ENCODE data around the gene DGLUCY.
A peak's percentile ranks its signal among the peaks of the same experiment; 100 is the strongest.
"Not testable (repeated sequence)": the region's sequence is repeated elsewhere in the genome, so short reads cannot be mapped to it uniquely, and the experiment has no call there.

Gene DGLUCY

GRCh38 chr14:91108941-91109611 is 4.8 kb upstream of the DGLUCY start:
- peak; percentile 46 for DNase-seq

GRCh38 chr14:91111443-91111842 is 2.4 kb upstream of the DGLUCY start:
- DNase-seq = no peak

- no peak for DNase-seq
These were observed 1.7 kb upstream of the DGLUCY start for GRCh38 chr14:91112194-91112593.

GRCh38 chr14:91114079-91115065 is 499 bp downstream of the DGLUCY start:
- DNase-seq = peak; percentile 54

GRCh38 chr14:91115986-91116770 is 2.3 kb downstream of the DGLUCY start:
- peak; percentile 15 for DNase-seq

- DNase-seq = peak; percentile 44
These were observed 3.2 kb downstream of the DGLUCY start for GRCh38 chr14:91116913-91117588.

GRCh38 chr14:91117960-91118359 is 4.1 kb downstream of the DGLUCY start:
- DNase-seq = no peak

- DNase-seq = no peak
These were observed 4.7 kb downstream of the DGLUCY start for GRCh38 chr14:91118511-91119068.

GRCh38 chr14:91119556-91120311 is 5.9 kb downstream of the DGLUCY start:
- DNase-seq = no peak

- no peak for DNase-seq
These were observed 9.3 kb downstream of the DGLUCY start for GRCh38 chr14:91123201-91123600.

- DNase-seq = not testable (repeated sequence)
These were observed 10.8 kb downstream of the DGLUCY start for GRCh38 chr14:91124406-91125270.

GRCh38 chr14:91125271-91125660 is 11.4 kb downstream of the DGLUCY start:
- DNase-seq = no peak

- no peak for DNase-seq
These were observed 11.9 kb downstream of the DGLUCY start for GRCh38 chr14:91125801-91126200.

GRCh38 chr14:91126761-91127160 is 12.9 kb downstream of the DGLUCY start:
- DNase-seq = no peak

- DNase-seq = no peak
These were observed 13.5 kb downstream of the DGLUCY start for GRCh38 chr14:91127401-91127801.

- DNase-seq = no peak
These were observed 14.1 kb downstream of the DGLUCY start for GRCh38 chr14:91127924-91128323.

- DNase-seq = no peak
These were observed 14.8 kb downstream of the DGLUCY start for GRCh38 chr14:91128699-91129098.

GRCh38 chr14:91129261-91129660 is 15.4 kb downstream of the DGLUCY start:
- no peak for DNase-seq

- DNase-seq = no peak
These were observed 21.2 kb downstream of the DGLUCY start for GRCh38 chr14:91135039-91135438.

Measured in stimulated activated naive CD4-positive, alpha-beta T cell treated with Interleukin-2 at 50 U/mL for 16 hours (primary cell).